HepG2 (cell line): ENCODE data around the gene ID4. TPM values are rescaled to one million over a fixed set of nuclear protein-coding genes. Genes with fewer than 3 reads are reported as not detected.
A peak's percentile ranks its signal among the peaks of the same experiment; 100 is the strongest.

Experiments used
- ADNP ChIP-seq: sonication (generic); formaldehyde crosslinking; IDR thresholded peaks from 2 replicates; pipeline ENCODE4 v1.4.0; 2020; ENCODE audit warnings: missing genetic modification reagents
- GATA4 ChIP-seq: sonication (generic); IDR thresholded peaks from 2 replicates; pipeline ENCODE4 v1.6.1; 2016; ENCODE audit warnings: antibody characterized with exemption, low read depth, borderline replicate concordance
- GATAD1 ChIP-seq: IDR thresholded peaks from 2 replicates; pipeline ENCODE4 v1.6.1; 2016; ENCODE audit warnings: missing genetic modification reagents, missing compliant biosample characterization
- SMYD3 ChIP-seq: sonication (generic); formaldehyde crosslinking; IDR thresholded peaks from 2 replicates; pipeline ENCODE4 v1.8.1; 2023; ENCODE audit warnings: mild to moderate bottlenecking, missing genetic modification reagents
- SOX5 ChIP-seq: IDR thresholded peaks from 2 replicates; pipeline ENCODE4 v1.6.1; 2016; ENCODE audit warnings: borderline replicate concordance
- ZEB1 ChIP-seq: IDR thresholded peaks from 2 replicates; pipeline ENCODE4 v1.6.1; 2012; ENCODE audit warnings: mild to moderate bottlenecking, low read depth, inconsistent platforms; ENCODE audit not compliant: insufficient replicate concordance
- ZNF414 ChIP-seq: sonication (generic); formaldehyde crosslinking; IDR thresholded peaks from 2 replicates; pipeline ENCODE4 v1.5.0; 2020; ENCODE audit warnings: missing genetic modification reagents
- polyA plus RNA-seq, 8 experiments: library from polyadenylated mRNA; depleted of rRNA in 3 of 8; stranded (reverse) in 7 of 8; unstranded in 1 of 8; fragments of >200 nt; fragmentation: Illumina TruSeq in 4 of 8; extraction: Trizol in 4 of 8; gene quantifications; 2 replicates each; pipeline versions ENCODE4 v1.2.1 to v1.2.3, GENCODE V29; 2011 to 2016; ENCODE audit warnings: low read depth in 4 of 8, missing spikeins in 1 of 8, mixed read lengths in 1 of 8; ENCODE audit not compliant: insufficient read depth in 1 of 8
- total RNA-seq, 5 experiments: library from RNA; depleted of rRNA; stranded (reverse); fragments of >200 nt; fragmentation: Illumina TruSeq; extraction: Trizol; gene quantifications; 2 replicates each; pipeline ENCODE4 v1.2.3, GENCODE V29; 2016; ENCODE audit warnings: low read depth in 1 of 5
- TF ChIP-seq, protein P1 (sequence below), 2 experiments: sonication (generic) in 1 of 2; formaldehyde crosslinking in 1 of 2; IDR thresholded peaks; 2 replicates each; pipeline versions ENCODE4 v1.4.0 to v1.6.1; 2018 to 2020; ENCODE audit warnings: missing genetic modification reagents in 2 of 2, borderline replicate concordance in 1 of 2, low read depth in 1 of 2, mild to moderate bottlenecking in 1 of 2, missing biosample characterization in 1 of 2
- TF ChIP-seq, protein P2 (sequence below): sonication (generic); formaldehyde crosslinking; IDR thresholded peaks from 2 replicates; pipeline ENCODE4 v1.4.0; 2020; ENCODE audit warnings: mild to moderate bottlenecking, missing genetic modification reagents
- TF ChIP-seq, protein P3 (sequence below): sonication (generic); formaldehyde crosslinking; IDR thresholded peaks from 2 replicates; pipeline ENCODE4 v1.5.0; 2020; ENCODE audit warnings: mild to moderate bottlenecking, missing genetic modification reagents, moderate library complexity

ID4 gene
- total and polyA plus RNA-seq, 2 of the 13 experiments (the other 11 are each of a cell fraction or from before 2014, with no cell fraction given), result 0.20 to 0.44 TPM

DNA sequence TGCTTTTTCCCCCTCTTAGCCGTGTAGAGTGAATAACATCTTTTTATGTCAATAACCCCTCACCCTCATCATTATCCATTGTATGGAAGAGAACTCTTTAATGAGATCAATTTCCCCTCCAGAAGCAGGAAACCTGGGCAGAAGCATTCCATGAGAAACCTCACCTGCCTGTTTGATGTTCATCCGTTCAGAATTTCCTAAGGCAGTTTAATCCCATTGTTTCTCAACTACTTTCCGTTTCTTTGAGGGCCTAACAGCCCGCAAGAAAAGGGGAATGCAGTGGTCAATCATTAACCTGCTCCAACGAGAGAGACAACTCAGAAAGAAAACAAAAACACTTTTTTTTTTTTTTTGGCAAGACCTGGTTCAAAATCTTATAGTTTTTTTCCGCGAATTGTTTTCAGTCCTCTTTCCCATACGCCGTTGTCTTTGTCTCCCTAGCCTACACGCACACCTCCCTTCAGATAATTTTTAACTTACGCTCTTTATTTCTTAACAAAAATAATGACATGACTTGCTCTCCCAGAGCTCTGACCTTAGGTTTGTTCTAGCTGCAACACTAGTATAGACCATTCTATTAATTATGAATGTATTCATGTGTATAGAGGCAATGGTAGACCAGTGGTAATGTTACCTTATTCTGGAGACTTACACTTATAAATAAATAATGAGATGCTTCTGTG, 25.6 kb upstream of the ID4 start (continued):
- TF ChIP-seq, protein P1, sequence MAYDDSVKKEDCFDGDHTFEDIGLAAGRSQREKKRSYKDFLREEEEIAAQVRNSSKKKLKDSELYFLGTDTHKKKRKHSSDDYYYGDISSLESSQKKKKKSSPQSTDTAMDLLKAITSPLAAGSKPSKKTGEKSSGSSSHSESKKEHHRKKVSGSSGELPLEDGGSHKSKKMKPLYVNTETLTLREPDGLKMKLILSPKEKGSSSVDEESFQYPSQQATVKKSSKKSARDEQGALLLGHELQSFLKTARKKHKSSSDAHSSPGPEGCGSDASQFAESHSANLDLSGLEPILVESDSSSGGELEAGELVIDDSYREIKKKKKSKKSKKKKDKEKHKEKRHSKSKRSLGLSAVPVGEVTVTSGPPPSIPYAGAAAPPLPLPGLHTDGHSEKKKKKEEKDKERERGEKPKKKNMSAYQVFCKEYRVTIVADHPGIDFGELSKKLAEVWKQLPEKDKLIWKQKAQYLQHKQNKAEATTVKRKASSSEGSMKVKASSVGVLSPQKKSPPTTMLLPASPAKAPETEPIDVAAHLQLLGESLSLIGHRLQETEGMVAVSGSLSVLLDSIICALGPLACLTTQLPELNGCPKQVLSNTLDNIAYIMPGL (CRISPR knock-in tag; IDR thresholded peaks at IDR 0.05; ENCODE audit: borderline replicate concordance in 1 of 2, low read depth in 1 of 2), result no peak
- TF ChIP-seq GATA4 (no peak), ZNF414 (CRISPR knock-in tag) (0 out of 2 replicates have a peak, but pooled peaks have one; percentile 38), ADNP (CRISPR knock-in tag) (no peak), SMYD3 (0 out of 2 replicates have a peak, but pooled peaks have one; percentile 38), GATAD1 (CRISPR knock-in tag) (peak; percentile 22; the same call in 1 of the 2 replicates), ZEB1 (peak; percentile 67), SOX5 (CRISPR knock-in tag) (peak; percentile 98)
- TF ChIP-seq, protein P2, sequence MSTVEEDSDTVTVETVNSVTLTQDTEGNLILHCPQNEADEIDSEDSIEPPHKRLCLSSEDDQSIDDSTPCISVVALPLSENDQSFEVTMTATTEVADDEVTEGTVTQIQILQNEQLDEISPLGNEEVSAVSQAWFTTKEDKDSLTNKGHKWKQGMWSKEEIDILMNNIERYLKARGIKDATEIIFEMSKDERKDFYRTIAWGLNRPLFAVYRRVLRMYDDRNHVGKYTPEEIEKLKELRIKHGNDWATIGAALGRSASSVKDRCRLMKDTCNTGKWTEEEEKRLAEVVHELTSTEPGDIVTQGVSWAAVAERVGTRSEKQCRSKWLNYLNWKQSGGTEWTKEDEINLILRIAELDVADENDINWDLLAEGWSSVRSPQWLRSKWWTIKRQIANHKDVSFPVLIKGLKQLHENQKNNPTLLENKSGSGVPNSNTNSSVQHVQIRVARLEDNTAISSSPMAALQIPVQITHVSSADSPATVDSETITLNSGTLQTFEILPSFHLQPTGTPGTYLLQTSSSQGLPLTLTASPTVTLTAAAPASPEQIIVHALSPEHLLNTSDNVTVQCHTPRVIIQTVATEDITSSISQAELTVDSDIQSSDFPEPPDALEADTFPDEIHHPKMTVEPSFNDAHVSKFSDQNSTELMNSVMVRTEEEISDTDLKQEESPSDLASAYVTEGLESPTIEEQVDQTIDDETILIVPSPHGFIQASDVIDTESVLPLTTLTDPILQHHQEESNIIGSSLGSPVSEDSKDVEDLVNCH, result no peak
- TF ChIP-seq, protein P3, sequence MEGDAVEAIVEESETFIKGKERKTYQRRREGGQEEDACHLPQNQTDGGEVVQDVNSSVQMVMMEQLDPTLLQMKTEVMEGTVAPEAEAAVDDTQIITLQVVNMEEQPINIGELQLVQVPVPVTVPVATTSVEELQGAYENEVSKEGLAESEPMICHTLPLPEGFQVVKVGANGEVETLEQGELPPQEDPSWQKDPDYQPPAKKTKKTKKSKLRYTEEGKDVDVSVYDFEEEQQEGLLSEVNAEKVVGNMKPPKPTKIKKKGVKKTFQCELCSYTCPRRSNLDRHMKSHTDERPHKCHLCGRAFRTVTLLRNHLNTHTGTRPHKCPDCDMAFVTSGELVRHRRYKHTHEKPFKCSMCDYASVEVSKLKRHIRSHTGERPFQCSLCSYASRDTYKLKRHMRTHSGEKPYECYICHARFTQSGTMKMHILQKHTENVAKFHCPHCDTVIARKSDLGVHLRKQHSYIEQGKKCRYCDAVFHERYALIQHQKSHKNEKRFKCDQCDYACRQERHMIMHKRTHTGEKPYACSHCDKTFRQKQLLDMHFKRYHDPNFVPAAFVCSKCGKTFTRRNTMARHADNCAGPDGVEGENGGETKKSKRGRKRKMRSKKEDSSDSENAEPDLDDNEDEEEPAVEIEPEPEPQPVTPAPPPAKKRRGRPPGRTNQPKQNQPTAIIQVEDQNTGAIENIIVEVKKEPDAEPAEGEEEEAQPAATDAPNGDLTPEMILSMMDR (CRISPR knock-in tag), result no peak
